OCI-LY3 (cell line): Measurements from ENCODE around the gene PALLD.

ENCODE experiments used
- H2AFZ ChIP-seq: fragments of 200-600, 300-600 bp; shearing (Covaris generic); 2 replicates; pipeline ENCODE4 v1.6.0; 2014; ENCODE audit warnings: antibody characterized with exemption, low read depth, low read length
- H3K27ac ChIP-seq: fragments of 200-600, 300-600 bp; sonication (generic); 2 replicates; pipeline ENCODE4 v1.5.1; 2014; ENCODE audit warnings: mild to moderate bottlenecking, low read length, moderate library complexity, mixed read lengths
- H3K27me3 ChIP-seq: fragments of 200-600, 300-600 bp; sonication (generic); 2 replicates; pipeline ENCODE4 v1.6.1; 2014; ENCODE audit warnings: low read depth, low read length, mixed read lengths
- H3K36me3 ChIP-seq: fragments of 200-600, 300-600 bp; sonication (generic); replicated peaks from 2 replicates; pipeline ENCODE3; 2014; ENCODE audit warnings: low read depth, low read length, mixed read lengths
- H3K4me1 ChIP-seq: fragments of 300-600, 200-600 bp; sonication (generic); 2 replicates; pipeline ENCODE4 v1.6.1; 2014; ENCODE audit warnings: low read length, mixed read lengths
- H3K4me2 ChIP-seq: fragments of 200-600, 300-600 bp; sonication (generic); 2 replicates; pipeline ENCODE4 v1.6.1; 2014; ENCODE audit warnings: low read length, mixed read lengths
- H3K4me3 ChIP-seq: fragments of 300-600, 200-600 bp; sonication (generic); 2 replicates; pipeline ENCODE4 v1.5.1; 2014; ENCODE audit warnings: antibody characterized with exemption, mild to moderate bottlenecking, low read length, moderate library complexity
- H3K79me2 ChIP-seq: fragments of 300-600, 200-600 bp; shearing (Covaris generic); 2 replicates; pipeline ENCODE4 v1.6.1; 2014; ENCODE audit warnings: mild to moderate bottlenecking, low read length, mixed read lengths
- H3K9ac ChIP-seq: fragments of 300-600, 200-600 bp; shearing (Covaris generic); 2 replicates; pipeline ENCODE4 v1.6.0; 2014; ENCODE audit warnings: mild to moderate bottlenecking, low read length, moderate library complexity
- H3K9me3 ChIP-seq: fragments of 200-600, 300-600 bp; shearing (Covaris generic); 2 replicates; pipeline ENCODE4 v1.6.1; 2014; ENCODE audit warnings: low read length, mixed read lengths; ENCODE audit not compliant: insufficient read depth
- H4K20me1 ChIP-seq: fragments of 200-600, 300-600 bp; sonication (generic); 2 replicates; pipeline ENCODE4 v1.6.1; 2016; ENCODE audit warnings: low read length, mixed read lengths; ENCODE audit not compliant: insufficient read depth
- EZH2phosphoT487 ChIP-seq: fragments of 200-600 bp; shearing (Covaris generic); IDR thresholded peaks from 2 replicates; pipeline ENCODE4 v1.6.1; 2018; ENCODE audit warnings: antibody characterized with exemption, mixed run types, low read depth
- TF ChIP-seq, protein P1 (sequence below): fragments of 200-600, 300-600 bp; sonication (generic); IDR thresholded peaks from 2 replicates; pipeline ENCODE4 v1.5.1; 2014; ENCODE audit warnings: antibody characterized with exemption, low read length, low read depth

Gene PALLD

GRCh38 chr4:168569066-168569930 is 72.4 kb downstream of the PALLD start:
- Histone ChIP-seq H2AFZ (no peak overlapping the region), H3K27me3 (0 out of 2 replicates have a peak, but pooled peaks cover 4% of the 10 kb centered on the region), H3K27ac (no peak overlapping the region), H3K36me3 (no peaks in the 10 kb centered on the region), H3K4me3 (no peak overlapping the region), H3K9me3 (no peaks in the 10 kb centered on the region), H4K20me1 (no peaks in the 10 kb centered on the region), H3K4me2 (no peak overlapping the region), H3K9ac (no peak overlapping the region), H3K4me1 (no peaks in the 10 kb centered on the region), H3K79me2 (no peaks in the 10 kb centered on the region)
- no peak for TF ChIP-seq EZH2phosphoT487
- TF ChIP-seq, protein P1, sequence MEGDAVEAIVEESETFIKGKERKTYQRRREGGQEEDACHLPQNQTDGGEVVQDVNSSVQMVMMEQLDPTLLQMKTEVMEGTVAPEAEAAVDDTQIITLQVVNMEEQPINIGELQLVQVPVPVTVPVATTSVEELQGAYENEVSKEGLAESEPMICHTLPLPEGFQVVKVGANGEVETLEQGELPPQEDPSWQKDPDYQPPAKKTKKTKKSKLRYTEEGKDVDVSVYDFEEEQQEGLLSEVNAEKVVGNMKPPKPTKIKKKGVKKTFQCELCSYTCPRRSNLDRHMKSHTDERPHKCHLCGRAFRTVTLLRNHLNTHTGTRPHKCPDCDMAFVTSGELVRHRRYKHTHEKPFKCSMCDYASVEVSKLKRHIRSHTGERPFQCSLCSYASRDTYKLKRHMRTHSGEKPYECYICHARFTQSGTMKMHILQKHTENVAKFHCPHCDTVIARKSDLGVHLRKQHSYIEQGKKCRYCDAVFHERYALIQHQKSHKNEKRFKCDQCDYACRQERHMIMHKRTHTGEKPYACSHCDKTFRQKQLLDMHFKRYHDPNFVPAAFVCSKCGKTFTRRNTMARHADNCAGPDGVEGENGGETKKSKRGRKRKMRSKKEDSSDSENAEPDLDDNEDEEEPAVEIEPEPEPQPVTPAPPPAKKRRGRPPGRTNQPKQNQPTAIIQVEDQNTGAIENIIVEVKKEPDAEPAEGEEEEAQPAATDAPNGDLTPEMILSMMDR, result no peak

GRCh38 chr4:168569931-168570276 is 73.1 kb downstream of the PALLD start:
- Histone ChIP-seq H2AFZ (no peak overlapping the region), H4K20me1 (no peaks in the 10 kb centered on the region), H3K9ac (no peak overlapping the region), H3K4me3 (no peak overlapping the region), H3K79me2 (no peaks in the 10 kb centered on the region), H3K9me3 (no peaks in the 10 kb centered on the region), H3K36me3 (no peaks in the 10 kb centered on the region), H3K4me2 (no peak overlapping the region), H3K27ac (no peak overlapping the region), H3K4me1 (no peaks in the 10 kb centered on the region), H3K27me3 (0 out of 2 replicates have a peak, but pooled peaks cover 4% of the 10 kb centered on the region)
- no peak for TF ChIP-seq EZH2phosphoT487
- TF ChIP-seq, protein P1, result no peak

GRCh38 chr4:168570466-168570865 is 73.6 kb downstream of the PALLD start:
- Histone ChIP-seq H3K79me2 (no peaks in the 10 kb centered on the region), H3K27me3 (0 out of 2 replicates have a peak, but pooled peaks cover 4% of the 10 kb centered on the region), H4K20me1 (no peaks in the 10 kb centered on the region), H3K4me2 (no peak overlapping the region), H3K9me3 (no peaks in the 10 kb centered on the region), H2AFZ (no peak overlapping the region), H3K4me3 (no peak overlapping the region), H3K4me1 (no peaks in the 10 kb centered on the region), H3K36me3 (no peaks in the 10 kb centered on the region), H3K27ac (no peak overlapping the region), H3K9ac (no peak overlapping the region)
- no peak for TF ChIP-seq EZH2phosphoT487
- TF ChIP-seq, protein P1, result no peak

DNA sequence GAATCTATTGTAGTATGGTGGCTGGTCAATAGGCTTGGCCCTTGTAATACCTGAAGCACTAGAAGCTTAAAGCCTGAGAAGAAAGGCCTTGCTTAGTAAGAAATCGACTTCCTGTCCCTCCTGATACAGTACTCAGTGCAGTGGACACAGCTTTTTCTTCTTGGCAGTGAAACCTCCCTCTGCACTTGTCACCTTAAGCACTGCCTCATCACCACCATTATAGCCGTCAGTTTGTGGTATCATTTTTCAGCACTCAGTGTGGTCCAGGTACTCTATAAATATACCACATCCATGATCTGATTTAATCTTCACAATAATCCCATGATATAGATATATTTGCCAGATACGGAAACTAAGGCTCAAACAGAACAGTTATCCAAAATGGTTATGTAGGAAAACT is 75.2 kb downstream of the PALLD start:
- Histone ChIP-seq H3K27me3 (0 out of 2 replicates have a peak, but pooled peaks cover 4% of the 10 kb centered on the region), H3K4me2 (no peak overlapping the region), H3K9ac (no peak overlapping the region), H3K4me3 (no peak overlapping the region), H4K20me1 (no peaks in the 10 kb centered on the region), H3K36me3 (no peaks in the 10 kb centered on the region), H3K27ac (no peak overlapping the region), H3K79me2 (no peaks in the 10 kb centered on the region), H3K9me3 (no peaks in the 10 kb centered on the region), H3K4me1 (no peaks in the 10 kb centered on the region), H2AFZ (no peak overlapping the region)
- no peak for TF ChIP-seq EZH2phosphoT487
- TF ChIP-seq, protein P1, result no peak
